ENCODE data around the gene RTL3. TPM values are rescaled to one million over a fixed set of nuclear protein-coding genes. Genes with fewer than 3 reads are reported as not detected.
A peak's percentile ranks its signal among the peaks of the same experiment; 100 is the strongest.

RTL3 gene
- not detected in 2 replicates for total RNA-seq (2014; rRNA removed)
- Bru-seq, nascent RNA, result not detected
- percentile 22 among the genes with signal in this experiment for BruChase-seq, experiment 1, labeled RNA remaining after a 6-hour chase
- percentile 17 among the genes with signal in this experiment for BruChase-seq, experiment 2, labeled RNA remaining after a 2-hour chase
- long read RNA-seq, result 0 reads

DNA sequence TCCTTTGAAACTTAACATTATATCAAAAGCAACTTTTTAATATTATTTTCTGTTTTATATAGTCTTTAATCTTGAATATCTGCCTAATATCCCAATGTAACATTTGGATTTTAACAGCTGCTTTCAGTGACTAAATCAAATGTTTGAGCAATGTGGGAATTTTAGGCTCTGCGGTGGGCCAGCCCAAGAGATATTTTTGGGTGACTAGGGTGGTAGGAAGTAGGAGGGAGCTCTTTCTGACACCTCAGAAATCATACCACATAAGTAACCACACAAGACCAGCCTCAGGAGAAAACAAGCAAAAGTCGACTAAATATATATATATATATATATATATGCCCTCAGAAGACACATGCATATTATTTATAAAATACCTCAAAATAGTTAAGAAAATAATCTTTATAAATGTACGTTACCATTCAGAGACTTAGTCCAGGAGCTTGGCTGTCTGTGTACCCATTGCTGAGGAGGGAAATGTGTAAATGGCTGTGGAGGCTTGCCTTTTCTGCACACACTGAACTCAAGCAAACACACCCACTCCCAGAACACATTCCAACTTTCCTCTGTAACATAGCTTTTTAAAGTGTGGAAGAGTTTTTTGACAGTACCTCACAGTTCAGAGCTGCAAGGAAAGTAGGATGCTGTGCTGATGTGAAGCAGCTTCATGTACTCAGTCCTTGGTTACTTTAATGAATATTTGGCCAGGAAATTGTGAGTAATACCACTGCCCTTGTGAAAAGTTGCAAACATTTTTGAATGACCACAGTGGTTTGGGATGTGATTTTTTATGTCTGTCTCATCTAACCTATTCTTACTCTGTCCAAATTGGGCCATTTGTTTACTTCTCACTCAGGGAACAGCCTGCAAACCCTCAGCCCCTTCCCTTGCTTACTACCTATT, at the start of gene RTL3:
Gene RTL3 (minus strand): TSS at position 484 of the 900 bp plus-strand sequence. CDS start 908 bp downstream, outside the sequence.
- peaks cover 22% of the 10 kb centered on the region for H3K4me1 ChIP-seq (ENCODE audit: insufficient read depth, low read length)
- intact Hi-C loops (cut with micrococcal nuclease), result loop anchor here (10.0 kb wide), 1 partner anchor 294 kb away; no protein-coding TSS in a partner anchor
- ATAC-seq, result peak; percentile 88
- no peaks in the 10 kb centered on the region for H3K9me3 ChIP-seq (ENCODE audit: low read length)
- no TSS peak for BruUV-seq (replicated peaks)
- no peak within 1 kb of the TSS for H3K4me2 ChIP-seq (ENCODE audit: low read length)
- H3K27ac ChIP-seq (ENCODE audit: low read length), result no peak within 1 kb of the TSS
- H3K4me3 ChIP-seq (ENCODE audit: low read length), result no peak within 1 kb of the TSS
- H3K9ac ChIP-seq (ENCODE audit: low read length), result no peak within 1 kb of the TSS
- no peaks in the 10 kb centered on the region for H3K9me2 ChIP-seq (replicated peaks; ENCODE audit: low read length)
- H2AFZ ChIP-seq (ENCODE audit: low read length), result no peak within 1 kb of the TSS
- no peaks in the 10 kb centered on the region for H3F3A ChIP-seq (ENCODE audit: low read length, unreplicated experiment)
- no peaks in the 10 kb centered on the region for H3K27me3 ChIP-seq (ENCODE audit: low read length)
- TF ChIP-seq CTCF (conservative IDR thresholded peaks at IDR 0.05; ENCODE audit: low read depth, low read length) (no peak), EZH2 (IDR thresholded peaks at IDR 0.05; ENCODE audit: low read length, unreplicated experiment) (no peak), EZH2phosphoT487 (IDR thresholded peaks at IDR 0.05; ENCODE audit: borderline replicate concordance, low read length) (no peak)
- ChIA-PET CTCF (no interaction called here), POLR2A (ENCODE audit: unreplicated experiment) (no interaction called here)
- H3K79me2 ChIP-seq (ENCODE audit: low read length), result no peaks in the 10 kb centered on the region
- peak; percentile 73 for DNase-seq
- no peaks in the 10 kb centered on the region for H3K36me3 ChIP-seq (ENCODE audit: low read depth, low read length)
- H4K20me1 ChIP-seq (ENCODE audit: low read length), result no peaks in the 10 kb centered on the region

GRCh38 chrX:78708816-78709215, 49.7 kb upstream of the RTL3 start:
- H3K27ac ChIP-seq (ENCODE audit: low read length), result no peak overlapping the region
- H3K4me3 ChIP-seq (ENCODE audit: low read length), result no peak overlapping the region
- H3K4me1 ChIP-seq (ENCODE audit: insufficient read depth, low read length), result no peaks in the 10 kb centered on the region
- no peak overlapping the region for H3K4me2 ChIP-seq (ENCODE audit: low read length)
- DNase-seq, result no peak
- H2AFZ ChIP-seq (ENCODE audit: low read length), result peak overlapping the region; percentile 59; the same call in 1 of the 2 replicates
- no peaks in the 10 kb centered on the region for H3F3A ChIP-seq (ENCODE audit: low read length, unreplicated experiment)
- intact Hi-C loops (cut with micrococcal nuclease), result loop anchor here (1.0 to 5.0 kb wide), 3 partner anchors 57 to 177 kb away; no protein-coding TSS in a partner anchor
- no peaks in the 10 kb centered on the region for H4K20me1 ChIP-seq (ENCODE audit: low read length)
- H3K27me3 ChIP-seq (ENCODE audit: low read length), result no peaks in the 10 kb centered on the region
- no peak overlapping the region for H3K9ac ChIP-seq (ENCODE audit: low read length)
- ChIA-PET CTCF (no interaction called here), POLR2A (ENCODE audit: unreplicated experiment) (no interaction called here)
- H3K9me2 ChIP-seq (replicated peaks; ENCODE audit: low read length), result no peaks in the 10 kb centered on the region
- no TSS peak for BruUV-seq (replicated peaks)
- ATAC-seq, result no peak
- H3K9me3 ChIP-seq (ENCODE audit: low read length), result no peaks in the 10 kb centered on the region
- no peak for TF ChIP-seq EZH2phosphoT487 (IDR thresholded peaks at IDR 0.05; ENCODE audit: borderline replicate concordance, low read length)
- no peak for TF ChIP-seq EZH2 (IDR thresholded peaks at IDR 0.05; ENCODE audit: low read length, unreplicated experiment)
- no peak for TF ChIP-seq CTCF (conservative IDR thresholded peaks at IDR 0.05; ENCODE audit: low read depth, low read length)
- H3K36me3 ChIP-seq (ENCODE audit: low read depth, low read length), result no peaks in the 10 kb centered on the region
- H3K79me2 ChIP-seq (ENCODE audit: low read length), result no peaks in the 10 kb centered on the region
